ENCODE data around the gene RETREG3.
"Not testable (repeated sequence)": the region's sequence is repeated elsewhere in the genome, so short reads cannot be mapped to it uniquely, and the experiment has no call there.

The RETREG3 gene

DNA sequence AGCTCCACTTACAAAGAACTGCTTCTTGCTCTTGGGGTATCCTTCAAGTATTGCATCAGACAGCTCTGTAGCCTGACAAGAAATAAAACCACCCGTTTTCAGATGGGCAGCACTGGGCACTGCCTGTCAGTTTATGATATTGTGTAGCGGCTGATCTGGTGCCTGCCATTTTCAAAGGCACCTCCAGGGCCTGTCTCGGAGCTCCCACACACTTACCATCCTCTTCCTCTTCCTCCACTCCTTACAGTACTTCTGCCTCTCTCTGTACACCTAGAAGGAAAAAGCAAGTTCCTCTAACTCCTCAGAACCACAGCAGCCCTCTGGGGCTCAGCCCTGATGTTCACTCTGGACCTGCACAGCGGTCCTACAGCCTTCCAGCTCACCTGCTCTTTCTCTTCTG is 36.1 kb downstream of the RETREG3 start:
- in situ Hi-C loops (cut with MboI; ENCODE audit: low sequenced_read_pairs), result no loop called here

DNA sequence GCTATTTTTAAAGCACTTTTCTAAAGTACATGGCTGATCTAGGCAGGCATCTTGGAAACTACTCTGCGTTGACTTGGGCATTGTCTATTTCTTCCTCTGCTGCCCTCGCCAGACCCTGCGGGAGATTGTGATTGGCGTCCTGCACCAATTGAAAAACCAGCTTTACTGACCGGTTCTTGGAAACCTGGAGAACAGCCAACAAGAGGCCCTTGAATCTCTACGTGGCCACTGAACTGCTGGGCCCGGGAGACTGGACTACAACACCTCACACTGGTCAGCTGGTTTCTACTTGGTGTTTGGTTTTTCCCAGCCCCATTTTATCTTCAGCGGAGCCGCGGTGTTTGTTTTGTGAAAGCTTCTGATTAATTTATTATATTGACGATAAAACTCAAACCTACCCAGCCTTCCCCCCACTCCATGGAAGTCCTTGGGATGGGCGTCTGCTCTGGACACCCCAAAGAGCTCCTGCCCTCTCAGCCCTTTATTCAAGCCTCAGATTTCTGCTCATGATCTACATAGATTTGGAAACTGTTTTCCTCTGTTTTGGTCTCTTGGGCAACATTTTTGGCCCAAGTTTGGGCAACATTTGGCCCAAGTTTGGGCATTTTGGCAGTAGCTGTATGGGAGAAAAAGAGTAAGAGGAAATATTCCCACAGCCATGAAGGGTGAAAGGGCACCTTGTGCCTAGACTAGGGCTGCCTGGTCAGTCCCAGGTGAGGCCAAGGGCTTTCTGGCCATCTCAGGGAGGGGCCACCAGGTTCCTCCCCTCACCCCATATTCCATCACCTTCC is 37.5 kb downstream of the RETREG3 start:
- in situ Hi-C loops (cut with MboI; ENCODE audit: low sequenced_read_pairs), result no loop called here

DNA sequence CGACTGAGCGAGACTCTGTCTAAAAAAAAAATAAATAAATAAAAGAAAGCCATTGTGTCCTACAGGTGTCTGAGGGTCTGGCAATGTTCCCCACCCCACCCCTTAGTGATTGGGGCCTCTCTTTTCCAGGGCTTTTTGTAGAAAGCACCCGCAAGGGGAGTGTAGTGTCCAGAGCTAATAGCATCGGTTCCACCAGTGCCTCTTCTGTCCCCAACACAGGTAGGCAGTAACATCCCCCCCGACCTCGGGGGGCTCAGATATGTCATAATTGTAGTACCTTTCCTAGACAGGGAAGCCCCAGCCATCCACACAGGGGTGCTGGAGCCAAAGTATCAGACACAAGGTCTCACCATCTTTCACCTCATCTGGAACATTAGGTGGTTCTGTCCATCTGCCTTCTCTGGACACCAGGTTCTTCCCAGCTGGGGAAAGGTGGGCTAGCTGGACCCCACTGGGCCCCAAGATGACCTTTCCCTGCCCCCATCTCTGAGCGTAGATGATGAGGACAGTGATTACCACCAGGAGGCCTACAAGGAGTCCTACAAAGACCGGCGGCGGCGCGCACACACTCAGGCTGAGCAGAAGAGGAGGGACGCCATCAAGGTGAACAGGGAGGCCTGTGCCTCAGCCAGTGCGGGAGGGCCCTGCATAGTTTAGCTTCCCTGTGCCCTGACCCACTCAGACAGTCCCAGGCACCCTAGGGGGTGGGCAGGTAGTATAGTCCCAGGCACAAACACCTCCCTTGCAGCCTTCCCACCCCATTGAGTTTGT is 40.6 kb downstream of the RETREG3 start:
- in situ Hi-C loops (cut with MboI; ENCODE audit: low sequenced_read_pairs), result no loop called here

DNA sequence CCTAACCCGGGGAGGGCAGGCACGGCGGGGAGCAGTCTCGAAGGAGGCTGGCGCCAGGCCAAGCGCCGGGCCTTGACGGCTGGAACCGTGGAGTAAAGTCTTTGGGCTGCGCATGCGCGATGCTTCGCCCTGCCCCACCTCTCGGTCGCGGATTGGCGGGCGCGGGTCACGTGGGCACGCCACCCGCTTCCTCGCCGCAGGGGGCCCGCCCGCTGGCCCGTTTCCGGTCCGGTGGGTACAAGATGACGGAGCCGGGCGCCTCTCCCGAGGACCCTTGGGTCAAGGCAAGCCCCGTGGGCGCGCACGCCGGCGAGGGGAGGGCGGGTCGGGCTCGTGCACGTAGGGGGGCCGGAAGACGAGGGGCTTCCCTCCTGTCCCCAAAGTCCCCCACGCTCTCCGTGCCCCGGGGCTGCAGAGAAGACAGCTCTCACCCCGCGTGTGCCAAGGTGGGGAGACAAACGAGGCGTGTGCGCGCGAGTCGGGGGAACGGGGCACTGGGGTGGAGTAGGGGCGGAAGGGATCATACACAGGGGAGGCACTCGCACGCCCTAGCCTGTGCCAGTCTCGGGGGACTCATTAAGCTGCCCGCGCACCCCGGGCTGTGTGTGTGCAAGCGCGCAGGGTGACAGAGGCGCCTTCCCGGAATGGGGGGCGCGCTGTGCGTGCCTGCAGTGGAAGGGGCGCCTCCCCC is 42.1 kb downstream of the RETREG3 start, which contains the start of gene MLX:
Gene MLX, plus strand, starts transcription at position 218 of the 691 bp plus-strand sequence. Its CDS starts 25 bp downstream, at position 243.
- in situ Hi-C loops (cut with MboI; ENCODE audit: low sequenced_read_pairs), result no loop called here

DNA sequence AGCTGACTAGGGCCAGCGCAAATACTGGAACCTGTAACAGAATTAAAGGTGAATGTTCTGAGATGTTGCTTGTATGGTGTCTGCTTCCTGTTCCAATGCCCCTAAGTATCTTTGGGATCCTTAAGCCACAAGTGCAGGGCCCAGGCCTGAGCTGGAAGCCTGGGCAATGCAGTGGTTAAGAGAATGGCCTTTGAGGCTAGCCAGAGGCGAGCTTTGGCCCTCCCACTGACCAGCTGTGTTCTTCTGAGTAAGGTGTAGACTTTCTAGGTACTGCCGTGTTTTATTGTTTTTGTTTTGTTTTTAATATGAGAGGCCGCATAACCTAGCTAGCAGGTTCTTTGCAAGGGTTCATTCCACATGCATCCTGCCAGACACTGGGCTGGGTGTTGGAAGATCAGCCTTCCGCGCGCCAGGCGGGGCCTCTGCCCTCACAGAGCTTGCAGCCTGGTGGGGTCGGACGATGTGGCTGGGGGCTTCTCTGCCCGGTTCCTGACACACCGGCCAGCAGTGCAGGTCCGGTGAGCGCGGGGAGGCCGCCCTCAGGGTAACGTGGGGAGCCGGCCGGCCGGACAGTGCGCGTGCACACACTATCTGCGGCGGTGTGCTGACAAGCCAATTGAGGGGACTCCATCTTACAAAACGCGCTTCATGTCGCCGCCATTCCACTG is 42.8 kb downstream of the RETREG3 start:
- in situ Hi-C loops (cut with MboI; ENCODE audit: low sequenced_read_pairs), result no loop called here

DNA sequence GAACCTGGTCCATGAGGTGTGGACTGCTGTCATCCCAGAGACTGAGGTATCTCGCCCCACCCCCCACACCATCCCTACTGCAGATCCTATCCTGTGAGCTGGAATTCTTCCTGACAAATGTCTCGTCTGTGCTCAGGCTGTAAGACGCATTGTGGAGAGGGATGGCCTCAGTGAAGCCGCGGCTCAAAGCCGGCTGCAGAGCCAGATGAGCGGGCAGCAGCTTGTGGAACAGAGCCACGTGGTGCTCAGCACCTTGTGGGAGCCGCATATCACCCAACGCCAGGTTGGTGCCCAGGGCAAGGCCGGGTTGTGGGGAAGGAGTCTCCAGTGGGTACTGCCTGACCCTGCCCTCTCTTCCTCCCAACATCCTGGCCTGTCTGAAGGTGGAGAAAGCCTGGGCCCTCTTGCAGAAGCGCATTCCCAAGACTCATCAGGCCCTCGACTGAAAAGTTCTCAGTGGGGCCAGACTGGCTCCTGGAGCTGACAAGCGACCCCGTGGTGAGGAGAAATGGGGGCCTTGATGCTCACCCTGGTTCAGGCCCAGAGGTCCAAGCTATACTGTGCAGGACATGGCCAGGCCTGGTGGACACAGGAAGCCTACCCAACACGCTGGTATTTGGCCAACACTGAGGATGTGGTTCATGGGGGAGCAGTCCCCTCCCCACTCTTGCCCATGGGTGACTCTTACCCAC is 43.5 kb downstream of the RETREG3 start:
- in situ Hi-C loops (cut with MboI; ENCODE audit: low sequenced_read_pairs), result no loop called here

DNA sequence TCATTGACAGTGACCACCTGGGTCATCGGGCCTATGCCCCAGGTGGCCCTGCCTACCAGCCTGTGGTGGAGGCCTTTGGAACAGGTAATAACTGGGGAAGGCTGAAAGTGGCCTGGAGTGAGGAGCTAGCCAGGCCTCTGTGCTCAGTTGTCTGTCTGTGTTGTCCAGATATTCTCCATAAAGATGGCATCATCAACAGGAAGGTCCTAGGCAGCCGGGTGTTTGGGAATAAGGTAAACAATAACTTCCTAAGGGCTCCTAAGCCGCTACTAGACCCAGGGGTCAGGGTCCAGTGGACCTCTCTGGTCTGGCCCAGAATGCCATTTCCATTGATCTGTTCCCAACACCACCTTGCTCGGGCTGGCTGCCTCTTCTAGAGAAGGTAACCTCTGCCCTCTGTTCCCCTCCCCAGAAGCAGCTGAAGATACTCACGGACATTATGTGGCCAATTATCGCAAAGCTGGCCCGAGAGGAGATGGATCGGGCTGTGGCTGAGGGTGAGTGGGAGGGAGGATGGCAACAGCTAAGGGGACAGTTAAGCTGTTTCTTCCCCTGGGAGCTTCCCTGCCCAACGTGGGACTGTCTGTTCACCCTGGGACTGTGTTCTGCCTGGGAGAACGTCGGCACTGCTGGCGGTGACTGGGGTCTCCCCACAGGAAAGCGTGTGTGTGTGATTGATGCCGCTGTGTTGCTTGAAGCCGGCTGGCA is 44.2 kb downstream of the RETREG3 start:
- in situ Hi-C loops (cut with MboI; ENCODE audit: low sequenced_read_pairs), result no loop called here

DNA sequence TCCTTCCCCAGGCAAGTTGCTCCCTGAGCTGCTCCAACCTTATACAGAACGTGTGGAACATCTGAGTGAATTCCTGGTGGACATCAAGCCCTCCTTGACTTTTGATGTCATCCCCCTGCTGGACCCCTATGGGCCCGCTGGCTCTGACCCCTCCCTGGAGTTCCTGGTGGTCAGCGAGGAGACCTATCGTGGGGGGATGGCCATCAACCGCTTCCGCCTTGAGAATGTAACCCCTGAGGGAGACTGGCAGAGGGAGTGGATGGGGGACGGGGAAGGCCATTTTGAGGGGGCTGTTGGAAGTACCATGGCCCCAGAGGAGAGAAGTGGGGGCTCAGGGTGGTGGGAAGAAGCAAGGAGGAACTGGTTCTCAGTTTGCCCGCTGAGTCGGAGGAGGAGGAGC is 45.2 kb downstream of the RETREG3 start:
- in situ Hi-C loops (cut with MboI; ENCODE audit: low sequenced_read_pairs), result no loop called here

DNA sequence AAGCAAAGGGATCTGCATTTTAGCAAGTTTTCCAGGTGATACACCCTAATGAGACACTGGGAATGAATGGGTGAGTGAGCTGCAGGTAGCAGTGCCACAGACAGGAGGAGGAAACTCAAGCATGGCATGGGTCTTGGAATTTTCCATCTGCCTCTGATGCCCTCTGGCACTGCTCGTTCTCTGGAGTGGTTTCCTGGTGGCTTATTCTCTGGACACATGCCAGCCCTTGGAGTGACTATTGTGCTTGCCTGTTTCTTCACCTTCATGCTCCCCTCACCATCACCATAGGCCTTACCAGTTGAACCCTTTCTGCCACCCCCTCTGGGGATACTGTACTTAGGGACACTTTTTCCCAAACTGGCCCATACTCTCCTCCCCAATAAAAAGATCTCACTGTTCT is 45.6 kb downstream of the RETREG3 start:
- in situ Hi-C loops (cut with MboI; ENCODE audit: low sequenced_read_pairs), result no loop called here

DNA sequence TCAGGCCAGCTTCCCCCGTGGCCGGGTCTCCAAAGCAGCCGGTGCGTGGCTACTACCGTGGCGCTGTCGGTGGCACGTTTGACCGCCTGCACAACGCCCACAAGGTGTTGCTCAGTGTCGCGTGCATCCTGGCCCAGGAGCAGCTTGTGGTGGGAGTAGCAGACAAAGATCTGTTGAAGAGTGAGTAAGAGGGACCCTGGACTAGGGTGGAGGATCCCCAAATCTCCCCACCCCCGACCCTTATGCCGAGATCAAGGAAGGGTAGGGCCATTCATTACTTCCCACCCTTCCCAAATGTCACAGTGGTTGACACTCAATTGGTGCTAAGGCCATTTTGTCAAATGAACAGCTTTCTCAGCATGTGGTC is 46.0 kb downstream of the RETREG3 start:
- in situ Hi-C loops (cut with MboI; ENCODE audit: low sequenced_read_pairs), result no loop called here

DNA sequence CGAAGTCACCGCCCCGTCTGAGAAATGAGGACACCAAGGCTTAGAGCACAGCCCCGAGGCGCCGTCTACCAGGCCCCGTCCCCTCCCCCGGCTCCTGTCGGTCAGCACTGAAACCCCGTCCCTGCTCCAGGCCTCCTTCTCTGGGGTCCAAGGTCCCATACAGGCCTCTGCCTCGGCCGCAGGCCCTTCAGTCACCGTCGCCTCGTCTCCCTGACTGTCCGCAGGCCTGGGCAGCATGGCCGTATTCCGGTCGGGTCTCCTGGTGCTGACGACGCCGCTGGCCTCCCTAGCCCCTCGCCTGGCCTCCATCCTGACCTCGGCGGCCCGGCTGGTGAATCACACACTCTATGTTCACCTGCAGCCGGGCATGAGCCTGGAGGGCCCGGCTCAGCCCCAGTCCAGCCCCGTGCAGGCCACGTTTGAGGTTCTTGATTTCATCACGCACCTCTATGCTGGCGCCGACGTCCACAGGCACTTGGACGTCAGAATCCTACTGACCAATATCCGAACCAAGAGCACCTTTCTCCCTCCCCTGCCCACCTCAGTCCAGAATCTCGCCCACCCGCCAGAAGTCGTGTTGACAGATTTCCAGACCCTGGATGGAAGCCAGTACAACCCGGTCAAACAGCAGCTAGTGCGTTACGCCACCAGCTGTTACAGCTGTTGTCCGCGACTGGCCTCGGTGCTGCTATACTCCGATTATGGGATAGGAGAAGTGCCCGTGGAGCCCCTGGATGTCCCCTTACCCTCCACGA is 46.6 kb downstream of the RETREG3 start:
- in situ Hi-C loops (cut with MboI; ENCODE audit: low sequenced_read_pairs), result no loop called here

DNA sequence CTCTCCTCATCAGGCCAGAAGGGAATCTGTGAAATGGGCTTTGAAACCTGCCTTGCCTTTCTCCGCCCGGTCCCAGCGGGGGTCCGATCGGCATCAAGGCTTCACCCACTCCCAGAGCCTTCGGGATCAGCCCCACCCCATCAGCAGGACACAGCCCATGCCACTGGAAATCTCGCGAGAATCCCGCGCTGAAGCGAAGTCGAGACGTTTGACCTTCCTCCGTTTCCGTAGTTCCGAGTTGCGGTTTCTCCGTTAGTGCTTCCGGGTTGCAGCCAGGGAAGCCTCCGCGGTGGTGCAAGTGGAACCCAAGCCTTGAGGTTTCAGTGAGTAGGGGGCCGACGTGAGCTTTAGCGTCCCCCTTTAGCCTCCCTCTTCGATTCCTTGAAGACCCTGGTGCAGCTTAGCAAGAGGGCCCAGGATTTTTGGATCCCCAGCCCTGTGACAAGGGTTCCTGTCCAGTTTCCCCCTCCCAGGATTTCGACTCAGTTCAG is 47.2 kb downstream of the RETREG3 start, which contains the start of gene COASY:
Gene COASY, plus strand, starts transcription at position 252 of the 491 bp plus-strand sequence. CDS start 475 bp downstream, outside the sequence.
- in situ Hi-C loops (cut with MboI; ENCODE audit: low sequenced_read_pairs), result no loop called here

DNA sequence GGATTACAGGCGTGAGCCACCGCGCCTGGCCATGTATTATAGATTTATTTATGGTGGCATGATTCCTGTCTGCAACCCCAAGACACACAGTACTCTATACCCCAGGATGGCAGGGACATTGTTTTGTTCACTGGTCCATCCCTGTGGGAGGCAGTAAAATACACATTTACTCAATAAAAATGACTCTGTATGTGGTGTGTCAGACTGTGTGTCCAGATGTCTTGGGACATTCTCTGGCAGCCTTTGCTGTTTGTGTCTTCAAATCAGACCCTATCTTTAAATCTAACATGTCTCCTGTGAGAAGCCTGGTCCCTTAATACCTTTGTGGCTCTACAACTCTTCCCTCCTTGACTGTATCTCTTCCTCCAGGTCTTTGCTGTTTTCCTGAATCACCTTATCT is 48.9 kb downstream of the RETREG3 start:
- in situ Hi-C loops (cut with MboI; ENCODE audit: low sequenced_read_pairs), result no loop called here

DNA sequence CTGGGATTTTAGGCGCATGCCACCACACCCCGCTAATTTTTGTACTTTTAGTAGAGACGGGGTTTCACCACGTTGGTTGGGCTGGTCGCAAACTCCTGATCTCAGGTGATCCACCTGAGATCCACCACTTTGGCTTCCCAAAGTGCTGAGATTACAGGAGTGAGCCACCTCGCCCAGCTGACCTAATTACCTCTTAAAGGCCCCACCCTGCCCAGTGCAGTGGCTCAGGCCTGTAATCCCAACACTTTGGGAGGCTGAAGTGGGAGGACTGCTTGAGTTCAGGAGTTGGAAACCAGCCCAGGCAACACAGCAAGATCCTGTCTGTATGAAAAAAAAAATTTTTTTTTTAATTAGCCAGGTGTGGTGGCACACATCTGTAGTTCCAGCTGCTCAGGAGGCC is 50.1 kb downstream of the RETREG3 start:
- in situ Hi-C loops (cut with MboI; ENCODE audit: low sequenced_read_pairs), result no loop called here

DNA sequence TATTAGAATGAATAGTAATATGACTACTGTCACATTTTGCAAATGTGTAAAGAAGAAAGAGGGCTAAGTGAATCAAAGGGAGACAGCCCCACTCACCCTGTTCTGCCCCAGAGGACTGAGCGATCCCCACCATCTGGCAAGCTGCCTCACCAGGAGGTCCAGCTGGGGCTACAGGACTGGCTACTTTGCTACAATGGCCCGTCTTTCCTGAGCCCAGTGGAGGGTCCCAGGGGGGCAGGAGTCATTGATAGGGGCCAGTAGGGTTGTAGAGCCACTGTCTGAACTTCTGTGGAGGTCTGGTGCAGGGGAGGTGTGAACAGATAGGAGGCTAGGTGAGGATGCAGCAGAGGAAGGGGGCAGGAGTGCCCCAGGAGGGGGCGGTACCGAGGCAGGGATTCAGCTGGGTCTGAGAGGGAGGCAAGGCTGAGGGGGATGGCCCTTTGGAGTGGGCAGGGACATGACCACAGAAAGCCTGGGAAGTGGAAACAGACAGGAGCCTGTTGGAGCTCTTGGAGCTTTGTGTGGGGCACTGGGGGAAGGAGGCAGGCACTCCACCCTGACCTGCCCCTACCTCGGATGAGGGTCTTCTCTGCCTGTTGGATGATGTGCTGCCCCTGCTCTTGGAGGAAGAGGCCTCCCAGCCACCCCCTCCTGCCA is 53.1 kb downstream of the RETREG3 start:
- in situ Hi-C loops (cut with MboI; ENCODE audit: low sequenced_read_pairs), result not testable (repeated sequence)

DNA sequence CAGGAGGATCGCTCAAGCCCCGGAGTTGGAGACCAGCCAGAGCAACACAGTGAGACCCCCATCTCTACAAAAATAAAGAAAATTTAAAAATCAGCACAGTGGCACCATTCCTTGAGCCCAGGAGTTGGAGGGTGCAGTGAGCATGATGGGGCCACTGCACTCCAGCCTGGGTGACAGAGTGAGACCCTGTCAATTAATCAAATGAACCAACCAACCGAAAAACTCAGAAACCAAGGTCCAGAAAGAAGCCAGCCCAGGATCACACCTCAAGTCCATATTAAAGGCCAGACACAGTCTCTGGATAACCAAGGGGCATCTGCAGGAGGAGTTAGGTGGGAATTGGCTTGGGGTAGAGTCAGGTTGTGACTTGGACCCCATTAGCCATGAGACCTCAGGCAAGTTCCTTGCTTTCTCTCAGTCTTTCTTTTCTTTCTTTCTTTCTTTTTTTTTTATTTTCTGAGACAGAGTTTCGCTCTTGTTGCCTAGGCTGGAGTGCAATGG is 54.0 kb downstream of the RETREG3 start:
- in situ Hi-C loops (cut with MboI; ENCODE audit: low sequenced_read_pairs), result no loop called here

DNA sequence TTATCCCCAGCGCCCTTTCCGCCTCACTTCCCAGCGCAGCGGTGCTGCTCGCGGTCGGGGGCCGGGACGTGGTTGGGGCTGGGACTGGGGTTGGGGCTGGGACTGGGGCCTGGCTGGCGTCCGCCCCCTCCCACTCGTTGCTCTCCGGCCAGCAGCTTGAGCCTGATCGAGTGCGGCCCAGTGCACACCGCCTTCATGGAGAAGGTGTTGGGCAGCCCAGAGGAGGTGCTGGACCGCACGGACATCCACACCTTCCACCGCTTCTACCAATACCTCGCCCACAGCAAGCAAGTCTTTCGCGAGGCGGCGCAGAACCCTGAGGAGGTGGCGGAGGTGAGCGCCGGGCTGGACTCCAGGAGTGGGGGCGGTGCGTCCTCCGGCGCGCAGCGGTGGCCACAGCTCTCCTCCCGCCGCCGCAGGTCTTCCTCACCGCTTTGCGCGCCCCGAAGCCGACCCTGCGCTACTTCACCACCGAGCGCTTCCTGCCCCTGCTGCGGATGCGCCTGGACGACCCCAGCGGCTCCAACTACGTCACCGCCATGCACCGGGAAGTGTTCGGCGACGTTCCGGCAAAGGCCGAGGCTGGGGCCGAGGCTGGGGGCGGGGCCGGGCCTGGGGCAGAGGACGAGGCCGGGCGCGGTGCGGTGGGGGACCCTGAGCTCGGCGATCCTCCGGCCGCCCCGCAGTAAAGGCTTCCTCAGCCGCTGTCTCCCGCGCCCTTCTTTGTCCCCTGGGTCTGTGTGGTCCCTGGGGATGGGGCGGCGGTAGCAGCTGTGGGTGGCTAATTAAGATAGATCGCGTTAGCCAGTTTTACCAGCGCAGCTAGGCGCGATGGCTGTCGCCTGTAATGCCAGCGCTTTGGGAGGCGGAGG is 54.7 kb downstream of the RETREG3 start:
- in situ Hi-C loops (cut with MboI; ENCODE audit: low sequenced_read_pairs), result no loop called here
